Retina (tissue), 1 donor: ENCODE measurements around the gene ASNS.

Experiments used
- DNase-seq: peaks from one replicate; pipeline ENCODE4 v3.0.0-alpha.2; 2016

Gene ASNS

DNA sequence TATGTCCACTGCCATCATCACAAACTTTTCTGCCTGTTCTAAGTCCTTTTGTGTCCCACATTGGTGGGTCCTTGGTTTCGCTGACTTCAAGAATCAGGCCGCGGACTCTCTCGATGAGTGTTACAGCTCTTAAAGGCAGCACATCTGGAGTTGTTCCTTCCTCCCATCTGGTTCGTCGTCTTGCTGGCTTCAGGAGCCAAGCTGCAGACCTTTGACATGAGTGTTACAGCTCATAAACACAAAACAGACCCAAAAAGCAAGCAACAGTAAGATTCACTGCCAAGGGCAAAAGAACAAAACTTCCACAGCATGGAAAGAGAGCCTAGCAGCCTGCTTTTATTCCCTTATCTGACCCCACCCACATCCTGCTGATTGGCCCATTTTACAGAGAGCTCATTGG, 30.2 kb downstream of the ASNS start:
- DNase-seq: no peak

DNA sequence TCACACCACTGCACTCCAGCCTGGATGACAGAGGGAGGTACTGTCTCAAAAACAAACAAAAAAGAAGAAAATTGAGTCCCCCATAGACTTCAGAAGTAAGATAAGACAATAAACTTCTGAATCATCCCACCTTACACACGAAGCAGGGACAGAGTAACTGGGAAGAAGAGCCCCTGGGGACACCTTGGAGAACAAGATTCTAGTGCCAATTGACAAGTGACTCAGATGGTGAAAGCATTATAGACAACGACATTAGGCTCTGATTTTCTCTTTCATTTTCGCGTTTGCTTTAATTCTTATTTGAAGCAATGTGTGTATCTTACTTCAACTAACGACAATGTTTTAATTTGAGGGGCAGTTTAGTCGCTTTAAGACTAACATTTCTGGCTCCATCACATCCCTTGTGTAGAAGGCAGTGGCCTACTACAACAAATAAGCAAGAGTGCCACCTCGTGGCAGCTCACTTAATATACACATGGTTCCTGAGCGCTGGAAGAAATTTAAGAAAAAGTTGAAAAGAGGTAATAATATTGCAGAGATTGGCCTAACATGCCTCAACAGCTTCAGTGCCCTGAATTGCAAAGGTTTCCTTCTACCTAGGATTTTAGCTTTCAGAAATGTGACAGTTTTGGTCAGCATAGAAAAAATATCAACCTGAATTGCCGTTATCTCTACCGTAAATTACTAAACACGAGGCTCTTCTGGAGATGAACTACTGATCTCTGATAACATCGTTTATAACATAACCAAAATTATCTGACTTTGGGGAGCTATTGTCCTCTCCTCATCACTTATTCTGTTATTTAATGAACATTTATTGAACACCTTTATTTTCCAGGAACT, 36.7 kb downstream of the ASNS start:
- DNase-seq: peak; percentile 68

DNA sequence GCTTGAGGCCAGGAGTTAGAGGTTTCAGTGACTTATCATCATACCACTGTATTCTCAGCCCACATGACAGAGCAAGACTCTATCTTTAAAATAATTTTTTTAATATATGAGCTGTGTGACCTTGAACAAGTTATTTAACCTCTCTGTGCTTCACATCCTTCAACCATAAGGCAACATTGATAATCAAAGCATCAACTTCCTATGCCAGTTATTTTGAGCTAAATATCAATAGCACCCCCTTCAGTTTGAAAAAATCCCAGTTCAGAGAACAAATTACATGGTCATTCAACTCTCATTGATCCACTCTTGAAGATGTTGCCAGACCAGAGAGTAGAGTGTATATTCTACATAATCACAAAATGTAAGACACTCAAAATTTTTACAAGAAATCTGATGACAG, 53.0 kb downstream of the ASNS start:
- no peak for DNase-seq

DNA sequence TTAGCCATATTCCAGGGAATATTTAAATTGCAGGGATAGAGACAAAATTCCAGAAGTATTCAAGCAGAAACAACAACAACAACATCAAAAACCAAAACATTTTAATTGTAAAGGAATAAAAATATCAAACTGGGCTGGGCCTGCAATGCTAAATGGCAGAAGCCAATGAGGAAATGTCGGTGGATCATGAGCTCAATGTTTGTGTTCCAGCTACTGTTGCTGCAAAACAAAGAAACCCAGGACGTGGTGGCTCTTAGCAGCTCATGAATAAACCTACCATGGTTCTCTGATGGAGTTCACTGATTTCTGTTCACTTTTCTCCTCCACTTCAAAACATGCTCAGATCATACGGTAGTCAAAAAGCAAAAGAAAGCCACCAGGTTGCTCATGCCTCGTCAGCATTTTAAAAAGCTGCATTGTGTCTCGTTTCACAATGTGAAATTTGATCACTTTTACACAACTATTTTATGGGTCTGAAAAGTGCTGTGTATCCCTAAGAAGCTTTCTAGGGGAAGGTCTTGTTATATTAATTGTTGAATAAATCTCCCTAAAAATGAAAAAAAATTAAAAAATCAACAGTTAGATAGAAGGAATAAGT, 54.0 kb downstream of the ASNS start:
- DNase-seq: no peak
